Erythroblast (primary cell): Measurements from ENCODE around the gene NOPCHAP1.

ENCODE experiments used
- GATA1 ChIP-seq: IDR thresholded peaks from 2 replicates; pipeline ENCODE4 v1.6.1; 2011; ENCODE audit warnings: low read depth, mild to moderate bottlenecking, control low read depth, low read length, moderate library complexity
- POLR2A ChIP-seq: IDR thresholded peaks from 2 replicates; pipeline ENCODE4 v1.6.1; 2011; ENCODE audit warnings: mild to moderate bottlenecking, low read length

DNA sequence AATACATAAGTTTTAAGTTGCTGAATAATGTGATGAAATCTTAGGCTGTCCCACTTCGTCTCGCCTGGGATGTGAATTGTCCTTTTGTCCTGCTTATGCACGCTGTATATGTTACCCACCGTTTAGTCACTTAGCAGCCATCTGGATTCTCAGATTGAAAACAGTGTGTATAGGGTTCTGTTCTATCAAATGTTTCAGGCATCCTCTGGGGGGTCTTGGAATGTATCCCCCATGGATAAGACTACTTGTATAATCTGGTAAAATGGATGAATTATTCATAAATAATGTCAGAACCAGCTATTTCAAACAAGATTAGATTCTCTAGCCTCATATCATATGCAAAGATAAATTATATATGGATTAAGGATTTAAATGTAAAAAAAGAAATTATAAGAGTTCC lies 29.4 kb downstream of the NOPCHAP1 start:
- no peak for TF ChIP-seq POLR2A
- TF ChIP-seq GATA1 = no peak
